Keratinocyte (primary cell): ENCODE measurements around the gene QSOX1. TPM values are rescaled to one million over a fixed set of nuclear protein-coding genes. Genes with fewer than 3 reads are reported as not detected.
A peak's percentile ranks its signal among the peaks of the same experiment; 100 is the strongest.

Source experiments
- DNase-seq: peaks from one replicate; pipeline ENCODE4 v3.0.0-alpha.2; 2011; ENCODE audit warnings: low read depth, missing footprints, low spot score
- FAIRE-seq: peaks from 2 replicates; lab custom pipeline; 2011; peaks lifted over from hg19 to GRCh38; lab: Jason Lieb, UNC
- H2AFZ ChIP-seq: 2 replicates; pipeline ENCODE4 v1.6.0; 2012; ENCODE audit warnings: low read length, control low read depth, inconsistent platforms; ENCODE audit not compliant: control insufficient read depth
- H3K27ac ChIP-seq: 2 replicates; pipeline ENCODE4 v1.5.1; 2011; ENCODE audit warnings: low read length; ENCODE audit not compliant: control insufficient read depth, insufficient read depth
- H3K27me3 ChIP-seq: 3 replicates; pipeline ENCODE4 v1.6.0; 2011; ENCODE audit warnings: low read length; ENCODE audit not compliant: control insufficient read depth, insufficient read depth; ENCODE audit errors: extremely low read depth
- H3K36me3 ChIP-seq, 2 experiments: 2 replicates in 1 of 2; 3 replicates in 1 of 2; pipeline ENCODE4 v1.5.1; 2011; ENCODE audit warnings: low read length in 2 of 2, mild to moderate bottlenecking in 1 of 2; ENCODE audit not compliant: control insufficient read depth in 2 of 2, insufficient read depth in 2 of 2; ENCODE audit errors: extremely low read depth in 1 of 2
- H3K4me1 ChIP-seq: 3 replicates; pipeline ENCODE4 v1.5.1; 2011; ENCODE audit warnings: low read length; ENCODE audit not compliant: control insufficient read depth, insufficient read depth; ENCODE audit errors: extremely low read depth
- H3K4me2 ChIP-seq: 3 replicates; pipeline ENCODE4 v1.6.0; 2011; ENCODE audit warnings: low read depth, low read length; ENCODE audit not compliant: control insufficient read depth, insufficient read depth; ENCODE audit errors: extremely low read depth
- H3K4me3 ChIP-seq, 3 experiments: fragments of 200-600 bp in 1 of 3; sonication (generic) in 1 of 3; 2 replicates in 2 of 3; 3 replicates in 1 of 3; pipeline ENCODE4 v1.5.1; 2011 to 2016; ENCODE audit warnings: low read length in 3 of 3, mild to moderate bottlenecking in 3 of 3, control low read depth in 2 of 3, inconsistent platforms in 1 of 3, low read depth in 1 of 3, mixed read lengths in 1 of 3, mixed run types in 1 of 3, moderate library complexity in 1 of 3; ENCODE audit not compliant: control insufficient read depth in 2 of 3, insufficient read depth in 2 of 3; ENCODE audit errors: extremely low read depth in 1 of 3
- H3K79me2 ChIP-seq: 2 replicates; pipeline ENCODE4 v1.6.0; 2012; ENCODE audit warnings: low read length; ENCODE audit not compliant: control insufficient read depth, insufficient read depth
- H3K9ac ChIP-seq: 3 replicates; pipeline ENCODE4 v1.6.0; 2011; ENCODE audit warnings: low read length; ENCODE audit not compliant: control insufficient read depth, insufficient read depth; ENCODE audit errors: extremely low read depth
- H3K9me1 ChIP-seq: 3 replicates; pipeline ENCODE4 v1.6.0; 2011; ENCODE audit warnings: low read length; ENCODE audit not compliant: control insufficient read depth, insufficient read depth; ENCODE audit errors: extremely low read depth
- H3K9me3 ChIP-seq: 2 replicates; pipeline ENCODE4 v1.5.1; 2012; ENCODE audit warnings: low read depth, low read length; ENCODE audit not compliant: control insufficient read depth
- H4K20me1 ChIP-seq: 3 replicates; pipeline ENCODE4 v1.6.0; 2011; ENCODE audit warnings: low read length; ENCODE audit not compliant: control insufficient read depth, insufficient read depth; ENCODE audit errors: extremely low read depth
- EZH2 ChIP-seq: IDR thresholded peaks from one replicate; pipeline ENCODE4 v1.6.1; 2012; ENCODE audit warnings: inconsistent platforms, mild to moderate bottlenecking, low read length, moderate library complexity
- dilution Hi-C: fragments of 300-500 bp; cut with MboI; formaldehyde crosslinking; loops from one replicate; pipeline ENCODE4 v1.7.0; 2020; ENCODE audit warnings: low sequenced_read_pairs; ENCODE audit not compliant: extremely low pct_ligation_motif_present
- polyA plus RNA-seq, 5 experiments: library from polyadenylated mRNA; depleted of rRNA in 3 of 5; stranded (reverse) in 3 of 5; stranded (forward) in 1 of 5; unstranded in 1 of 5; fragments of >200 nt; gene quantifications; 1 replicate in 1 of 5; 2 replicates in 3 of 5; 3 replicates in 1 of 5; pipeline versions ENCODE4 v1.2.1 to v1.2.3, GENCODE V29; 2011 to 2012; ENCODE audit warnings: missing spikeins in 2 of 5, low read depth in 1 of 5, low replicate concordance in 1 of 5
- TF ChIP-seq, protein P1 (sequence below), 3 experiments: IDR thresholded peaks in 1 of 3; conservative IDR thresholded peaks in 1 of 3; optimal IDR thresholded peaks in 1 of 3; 2 replicates in 2 of 3; 3 replicates in 1 of 3; pipeline versions ENCODE3 to v1.5.1; 2011; ENCODE audit warnings: low read length in 3 of 3, mild to moderate bottlenecking in 3 of 3, moderate library complexity in 2 of 3, control low read depth in 1 of 3, inconsistent platforms in 1 of 3; ENCODE audit not compliant: insufficient read depth in 2 of 3; ENCODE audit errors: extremely low read depth in 1 of 3

The QSOX1 gene
- polyA plus RNA-seq, 1 donor (not counting 4 experiments of a cell fraction or from before 2014, with no cell fraction given) = 57.6 TPM

DNA sequence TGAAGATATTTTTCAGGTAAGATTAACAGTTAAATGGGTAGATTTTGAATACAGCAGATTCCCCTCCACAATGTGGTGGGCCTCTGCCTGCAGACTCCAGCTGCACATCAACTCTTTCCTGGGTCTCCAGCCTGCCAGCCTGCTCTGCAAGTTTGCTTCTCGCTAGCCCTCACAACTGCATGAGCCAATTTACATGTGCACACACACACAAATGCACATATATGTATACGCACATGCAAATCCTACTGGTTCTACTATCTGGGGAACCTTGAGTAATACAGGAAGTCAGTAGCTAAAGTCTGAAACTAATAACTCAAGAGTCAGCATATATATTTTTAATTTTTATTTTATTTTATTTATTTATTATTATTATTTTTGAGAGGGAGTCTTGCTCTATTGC lies 34.8 kb upstream of the QSOX1 start:
- dilution Hi-C loops = no loop called here
- TF ChIP-seq, protein P1, sequence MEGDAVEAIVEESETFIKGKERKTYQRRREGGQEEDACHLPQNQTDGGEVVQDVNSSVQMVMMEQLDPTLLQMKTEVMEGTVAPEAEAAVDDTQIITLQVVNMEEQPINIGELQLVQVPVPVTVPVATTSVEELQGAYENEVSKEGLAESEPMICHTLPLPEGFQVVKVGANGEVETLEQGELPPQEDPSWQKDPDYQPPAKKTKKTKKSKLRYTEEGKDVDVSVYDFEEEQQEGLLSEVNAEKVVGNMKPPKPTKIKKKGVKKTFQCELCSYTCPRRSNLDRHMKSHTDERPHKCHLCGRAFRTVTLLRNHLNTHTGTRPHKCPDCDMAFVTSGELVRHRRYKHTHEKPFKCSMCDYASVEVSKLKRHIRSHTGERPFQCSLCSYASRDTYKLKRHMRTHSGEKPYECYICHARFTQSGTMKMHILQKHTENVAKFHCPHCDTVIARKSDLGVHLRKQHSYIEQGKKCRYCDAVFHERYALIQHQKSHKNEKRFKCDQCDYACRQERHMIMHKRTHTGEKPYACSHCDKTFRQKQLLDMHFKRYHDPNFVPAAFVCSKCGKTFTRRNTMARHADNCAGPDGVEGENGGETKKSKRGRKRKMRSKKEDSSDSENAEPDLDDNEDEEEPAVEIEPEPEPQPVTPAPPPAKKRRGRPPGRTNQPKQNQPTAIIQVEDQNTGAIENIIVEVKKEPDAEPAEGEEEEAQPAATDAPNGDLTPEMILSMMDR (optimal IDR thresholded peaks at IDR 0.05 in 1 of 3, IDR thresholded peaks at IDR 0.05 in 1 of 3, conservative IDR thresholded peaks at IDR 0.05 in 1 of 3; ENCODE audit: extremely low read depth in 1 of 3, insufficient read depth in 2 of 3, low read length in 3 of 3) = no peak
- TF ChIP-seq EZH2 = no peak
- Histone ChIP-seq H3K9me3 (no peaks in the 10 kb centered on the region), H3K79me2 (no peaks in the 10 kb centered on the region), H3K27ac (no peak overlapping the region), H2AFZ (no peak overlapping the region), H3K4me3 (no peak overlapping the region), H3K4me1 (peaks cover 26% of the 10 kb centered on the region), H3K36me3 (no peaks in the 10 kb centered on the region), H3K9me1 (no peaks in the 10 kb centered on the region), H3K4me2 (no peak overlapping the region), H4K20me1 (no peaks in the 10 kb centered on the region), H3K9ac (no peak overlapping the region), H3K27me3 (no peaks in the 10 kb centered on the region)
- DNase-seq (no peak), FAIRE-seq (no peak)

DNA sequence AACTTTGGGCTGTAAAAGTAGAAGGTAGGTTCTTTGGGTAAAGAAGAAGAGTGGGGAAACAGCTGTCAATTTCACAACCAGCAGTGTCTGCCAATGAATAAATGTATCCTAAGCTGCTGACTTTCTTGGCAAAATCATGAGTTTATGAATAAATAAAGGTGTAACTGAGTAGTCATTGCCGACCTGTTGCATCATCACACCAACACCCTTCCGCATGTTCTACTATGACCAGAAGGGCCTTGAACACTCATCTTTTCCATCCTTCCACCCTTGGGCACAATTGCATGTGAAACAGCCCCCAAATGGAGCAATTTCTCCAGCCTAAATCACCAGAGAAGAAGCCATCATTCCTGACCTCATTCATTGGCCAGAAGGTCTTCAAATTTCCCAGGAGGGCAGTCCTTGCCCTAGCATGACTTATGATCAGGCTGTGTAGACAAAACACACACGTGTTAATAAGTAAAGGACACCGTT lies 31.2 kb upstream of the QSOX1 start:
- H3K27ac ChIP-seq = peak overlapping the region; percentile 59
- no peaks in the 10 kb centered on the region for H3K36me3 ChIP-seq
- no peak overlapping the region for H3K4me2 ChIP-seq
- H2AFZ ChIP-seq = no peak overlapping the region
- H3K9me3 ChIP-seq = no peaks in the 10 kb centered on the region
- H4K20me1 ChIP-seq = no peaks in the 10 kb centered on the region
- H3K79me2 ChIP-seq = no peaks in the 10 kb centered on the region
- dilution Hi-C loops = no loop called here
- H3K9me1 ChIP-seq = no peaks in the 10 kb centered on the region
- no peak overlapping the region for H3K9ac ChIP-seq
- DNase-seq = peak; percentile 88
- no peaks in the 10 kb centered on the region for H3K27me3 ChIP-seq
- H3K4me3 ChIP-seq = no peak overlapping the region
- H3K4me1 ChIP-seq = peaks cover 15% of the 10 kb centered on the region
- TF ChIP-seq, protein P1 (optimal IDR thresholded peaks at IDR 0.05 in 1 of 3, IDR thresholded peaks at IDR 0.05 in 1 of 3, conservative IDR thresholded peaks at IDR 0.05 in 1 of 3; ENCODE audit: extremely low read depth in 1 of 3, insufficient read depth in 2 of 3, low read length in 3 of 3) = no peak
- no peak for TF ChIP-seq EZH2
- FAIRE-seq = no peak
